GM23338 (cell line): ENCODE data around the gene RIC1. TPM values are rescaled to one million over a fixed set of nuclear protein-coding genes. Genes with fewer than 3 reads are reported as not detected.

ENCODE experiments used
- ATAC-seq: fragments of 200-7000 bp; cut with Tn5 transposase; 3 replicates; pipeline ENCODE4 v1.9.1; 2020
- DNase-seq: peaks from one replicate; pipeline ENCODE4 v3.0.0-alpha.2; 2015; ENCODE audit warnings: low spot score
- H2AFZ ChIP-seq: fragments of 200-600 bp; sonication (generic); 2 replicates; pipeline ENCODE4 v1.8.0; 2016; ENCODE audit warnings: antibody characterized with exemption, mild to moderate bottlenecking, moderate library complexity
- H3F3A ChIP-seq: fragments of 200-600 bp; sonication (generic); replicated peaks from 2 replicates; pipeline ENCODE4 v1.8.0; 2017; ENCODE audit warnings: antibody characterized with exemption, mixed run types, low read depth
- H3K27ac ChIP-seq: fragments of 200-600 bp; sonication (generic); 2 replicates; pipeline ENCODE4 v1.6.1; 2016; ENCODE audit warnings: low read depth
- H3K27me3 ChIP-seq: fragments of 200-600 bp; sonication (generic); 2 replicates; pipeline ENCODE4 v1.8.0; 2016; ENCODE audit warnings: mild to moderate bottlenecking, mixed run types, moderate library complexity; ENCODE audit not compliant: insufficient read depth
- H3K36me3 ChIP-seq: fragments of 200-600 bp; sonication (generic); 2 replicates; pipeline ENCODE4 v1.8.0; 2016; ENCODE audit warnings: mild to moderate bottlenecking; ENCODE audit not compliant: insufficient read depth
- H3K4me1 ChIP-seq: fragments of 200-600 bp; sonication (generic); 2 replicates; pipeline ENCODE4 v1.8.0; 2016; ENCODE audit warnings: mild to moderate bottlenecking, moderate library complexity; ENCODE audit not compliant: insufficient read depth
- H3K4me2 ChIP-seq: fragments of 200-600 bp; sonication (generic); 2 replicates; pipeline ENCODE4 v1.7.1; 2017; ENCODE audit warnings: mixed run types
- H3K4me3 ChIP-seq: fragments of 200-600 bp; sonication (generic); 2 replicates; pipeline ENCODE4 v1.6.1; 2016; ENCODE audit warnings: mixed run types
- H3K79me2 ChIP-seq: fragments of 200-600 bp; sonication (generic); replicated peaks from 2 replicates; pipeline ENCODE4 v1.8.0; 2017; ENCODE audit warnings: mild to moderate bottlenecking; ENCODE audit not compliant: insufficient read depth
- H3K9me2 ChIP-seq: fragments of 200-600 bp; sonication (generic); 2 replicates; pipeline ENCODE4 v1.8.0; 2017; ENCODE audit not compliant: insufficient read depth
- H4K20me1 ChIP-seq: fragments of 200-600 bp; sonication (generic); replicated peaks from 2 replicates; pipeline ENCODE4 v1.8.0; 2017; ENCODE audit warnings: mild to moderate bottlenecking; ENCODE audit not compliant: insufficient read depth
- H3K27ac Mint-ChIP-seq: 2 replicates; pipeline ENCODE4 v1.8.0; 2020; ENCODE audit warnings: inconsistent platforms, mild to moderate bottlenecking, moderate library complexity, mixed read lengths
- H3K27me3 Mint-ChIP-seq: 3 replicates; pipeline ENCODE4 v1.8.0; 2022; ENCODE audit warnings: low read depth, mild to moderate bottlenecking, moderate library complexity, mixed read lengths, inconsistent platforms; ENCODE audit not compliant: insufficient read depth, poor library complexity
- H3K36me3 Mint-ChIP-seq: 3 replicates; pipeline ENCODE4 v1.8.0; 2021; ENCODE audit warnings: low read depth, mild to moderate bottlenecking, inconsistent platforms, moderate library complexity, mixed read lengths
- H3K4me1 Mint-ChIP-seq: 3 replicates; pipeline ENCODE4 v1.8.0; 2020; ENCODE audit warnings: mild to moderate bottlenecking, inconsistent platforms, mixed read lengths
- H3K4me3 Mint-ChIP-seq: 3 replicates; pipeline ENCODE4 v1.8.0; 2021; ENCODE audit warnings: moderate library complexity, mild to moderate bottlenecking, inconsistent platforms, mixed read lengths
- H3K9me3 Mint-ChIP-seq: 3 replicates; pipeline ENCODE4 v1.8.0; 2020; ENCODE audit warnings: moderate library complexity, mild to moderate bottlenecking, inconsistent platforms, mixed read lengths
- CREB1 ChIP-seq: fragments of 250-450 bp; sonication (Bioruptor Pico); IDR thresholded peaks from 2 replicates; pipeline ENCODE4 v1.5.0; 2020; ENCODE audit warnings: low read depth, mild to moderate bottlenecking, moderate library complexity
- CTCF ChIP-seq, 2 experiments: fragments of 200-600 bp in 1 of 2; sonication (generic) in 1 of 2; conservative IDR thresholded peaks; 2 replicates each; pipeline versions ENCODE4 v1.5.1 to v1.6.1; 2016 to 2017; ENCODE audit warnings: antibody characterized with exemption in 2 of 2, low read depth in 2 of 2, mild to moderate bottlenecking in 2 of 2, moderate library complexity in 1 of 2
- ETS1 ChIP-seq: IDR thresholded peaks from 2 replicates; pipeline ENCODE4 v1.6.1; 2016; ENCODE audit warnings: antibody characterized with exemption
- EZH2 ChIP-seq: fragments of 200-600 bp; sonication (generic); IDR thresholded peaks from one replicate; pipeline ENCODE4 v1.8.0; 2017; ENCODE audit warnings: antibody characterized with exemption, mild to moderate bottlenecking, low read depth; ENCODE audit not compliant: unreplicated experiment
- JUNB ChIP-seq: IDR thresholded peaks from one replicate; pipeline ENCODE4 v1.6.1; 2016; ENCODE audit warnings: antibody characterized with exemption; ENCODE audit not compliant: unreplicated experiment
- NANOG ChIP-seq: IDR thresholded peaks from 2 replicates; pipeline ENCODE4 v1.6.1; 2016; ENCODE audit warnings: antibody characterized with exemption, borderline replicate concordance
- POLR2AphosphoS5 ChIP-seq: IDR thresholded peaks from 2 replicates; pipeline ENCODE4 v1.6.1; 2016; ENCODE audit warnings: antibody characterized with exemption, low read depth
- REST ChIP-seq: IDR thresholded peaks from one replicate; pipeline ENCODE4 v1.6.1; 2018; ENCODE audit warnings: antibody characterized with exemption; ENCODE audit not compliant: unreplicated experiment
- STAT1 ChIP-seq: IDR thresholded peaks from one replicate; pipeline ENCODE4 v1.6.1; 2016; ENCODE audit warnings: antibody characterized with exemption; ENCODE audit not compliant: unreplicated experiment
- ZNF331 ChIP-seq: fragments of 250-450 bp; sonication (Bioruptor Pico); IDR thresholded peaks from 2 replicates; pipeline ENCODE4 v1.5.0; 2020; ENCODE audit warnings: low read depth, mild to moderate bottlenecking, moderate library complexity
- polyA plus RNA-seq: library from polyadenylated mRNA; unstranded; fragments of >200 nt; fragmentation: Nextera tagmentation; extraction: Ambion mirVana; gene quantifications from 2 replicates; pipeline ENCODE4 v1.2.1, GENCODE V29; 2016
- total RNA-seq: library from RNA; depleted of rRNA; stranded (reverse); fragments of >200 nt; shearing (Covaris generic); gene quantifications from 2 replicates; pipeline ENCODE4 v1.2.3, GENCODE V29; 2014

RIC1 gene
- total and polyA plus RNA-seq, 2 experiments from 2014 or later, result 7.8 to 34.9 TPM

GRCh38 chr9:5784526-5785315 lies 155.8 kb downstream of the RIC1 start:
- Histone ChIP-seq H3F3A (no peaks in the 10 kb centered on the region), H4K20me1 (no peaks in the 10 kb centered on the region), H3K79me2 (0 out of 2 replicates have a peak, but pooled peaks cover 5% of the 10 kb centered on the region), H3K27me3 (no peaks in the 10 kb centered on the region), H3K4me1 (no peaks in the 10 kb centered on the region), H3K4me3 (no peak overlapping the region), H2AFZ (no peak overlapping the region), H3K27ac (no peak overlapping the region), H3K4me2 (no peak overlapping the region), H3K36me3 (peaks cover 18% of the 10 kb centered on the region; the same call in 1 of the 2 replicates), H3K9me2 (no peaks in the 10 kb centered on the region)
- ATAC-seq (peak; percentile 34; the same call in 1 of the 3 replicates), DNase-seq (peak; percentile 26)
- Mint-ChIP-seq H3K36me3 (peaks cover 51% of the 10 kb centered on the region), H3K9me3 (peaks cover 43% of the 10 kb centered on the region), H3K27me3 (peaks cover 7% of the 10 kb centered on the region), H3K4me1 (peaks cover 8% of the 10 kb centered on the region), H3K4me3 (no peak overlapping the region), H3K27ac (no peak overlapping the region)
- TF ChIP-seq STAT1, result no peak

- no peak for DNase-seq
- Histone ChIP-seq H3K27me3 (no peaks in the 10 kb centered on the region), H3K4me1 (no peaks in the 10 kb centered on the region), H3K4me2 (no peak overlapping the region), H3K27ac (no peak overlapping the region), H3K79me2 (0 out of 2 replicates have a peak, but pooled peaks cover 5% of the 10 kb centered on the region), H2AFZ (no peak overlapping the region), H3K4me3 (no peak overlapping the region), H3K9me2 (no peaks in the 10 kb centered on the region), H4K20me1 (no peaks in the 10 kb centered on the region), H3K36me3 (peaks cover 6% of the 10 kb centered on the region; the same call in 1 of the 2 replicates), H3F3A (no peaks in the 10 kb centered on the region)
- H3K27ac Mint-ChIP-seq, result no peak overlapping the region
- peaks cover 8% of the 10 kb centered on the region for H3K4me1 Mint-ChIP-seq
- ATAC-seq, result no peak
- no peak overlapping the region for H3K4me3 Mint-ChIP-seq
- H3K9me3 Mint-ChIP-seq, result peaks cover 25% of the 10 kb centered on the region
- H3K27me3 Mint-ChIP-seq, result peaks cover 3% of the 10 kb centered on the region
- peaks cover 35% of the 10 kb centered on the region for H3K36me3 Mint-ChIP-seq
- no peak for TF ChIP-seq EZH2
- TF ChIP-seq NANOG, result no peak
- no peak for TF ChIP-seq CREB1 (CRISPR knock-in tag)
- TF ChIP-seq ETS1, result no peak
- TF ChIP-seq JUNB, result no peak
- TF ChIP-seq POLR2AphosphoS5, result no peak
- no peak for TF ChIP-seq REST
- no peak for TF ChIP-seq CTCF (conservative IDR thresholded peaks at IDR 0.05; ENCODE audit: low read depth in 2 of 2)
- TF ChIP-seq ZNF331 (CRISPR knock-in tag), result no peak
Observed at GRCh38 chr9:5786370-5787127, 157.6 kb downstream of the RIC1 start.
